ENCODE results near the gene U2AF1L4. TPM values are rescaled to one million over a fixed set of nuclear protein-coding genes. Genes with fewer than 3 reads are reported as not detected.

Gene U2AF1L4, protein sequence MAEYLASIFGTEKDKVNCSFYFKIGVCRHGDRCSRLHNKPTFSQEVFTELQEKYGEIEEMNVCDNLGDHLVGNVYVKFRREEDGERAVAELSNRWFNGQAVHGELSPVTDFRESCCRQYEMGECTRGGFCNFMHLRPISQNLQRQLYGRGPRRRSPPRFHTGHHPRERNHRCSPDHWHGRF
- total RNA-seq = 14.6 TPM
- 10 to 100 TPM; 10.6 to 17.6 (median 14.1) TPM for polyA plus RNA-seq (ENCODE audit: insufficient read depth in 1 of 8, insufficient read length in 8 of 8, low replicate concordance in 1 of 8)
- long read RNA-seq, donor 1, partial matches to known transcripts = 0 of 1 reads
- long read RNA-seq, donor 1, other reads (novel, unspliced or antisense) = 0 of 1 reads
- long read RNA-seq, donor 2 = 0 reads
- long read RNA-seq, donor 3, partial matches to known transcripts = 0 of 1 reads
- long read RNA-seq, donor 3, other reads (novel, unspliced or antisense) = 0 of 1 reads
- long read RNA-seq, donor 4, partial matches to known transcripts = 0 of 4 reads
- long read RNA-seq, donor 4, other reads (novel, unspliced or antisense) = 0 of 4 reads
- long read RNA-seq, donor 5, partial matches to known transcripts = 0 of 3 reads
- long read RNA-seq, donor 5, other reads (novel, unspliced or antisense) = 0 of 3 reads
- long read RNA-seq, donor 6, partial matches to known transcripts = 0 of 3 reads
- long read RNA-seq, donor 6, other reads (novel, unspliced or antisense) = 0 of 3 reads
- long read RNA-seq, donor 7, partial matches to known transcripts = 0 of 3 reads
- long read RNA-seq, donor 7, other reads (novel, unspliced or antisense) = 0 of 3 reads
- long read RNA-seq, donor 8, partial matches to known transcripts = 0 of 2 reads
- long read RNA-seq, donor 8, other reads (novel, unspliced or antisense) = 0 of 2 reads
- long read RNA-seq, donor 9, partial matches to known transcripts = 0 of 1 reads
- long read RNA-seq, donor 9, other reads (novel, unspliced or antisense) = 0 of 1 reads
- long read RNA-seq, donor 10, partial matches to known transcripts = 0 of 2 reads
- long read RNA-seq, donor 10, other reads (novel, unspliced or antisense) = 0 of 2 reads
- long read RNA-seq, donor 11 = 0 reads

DNA sequence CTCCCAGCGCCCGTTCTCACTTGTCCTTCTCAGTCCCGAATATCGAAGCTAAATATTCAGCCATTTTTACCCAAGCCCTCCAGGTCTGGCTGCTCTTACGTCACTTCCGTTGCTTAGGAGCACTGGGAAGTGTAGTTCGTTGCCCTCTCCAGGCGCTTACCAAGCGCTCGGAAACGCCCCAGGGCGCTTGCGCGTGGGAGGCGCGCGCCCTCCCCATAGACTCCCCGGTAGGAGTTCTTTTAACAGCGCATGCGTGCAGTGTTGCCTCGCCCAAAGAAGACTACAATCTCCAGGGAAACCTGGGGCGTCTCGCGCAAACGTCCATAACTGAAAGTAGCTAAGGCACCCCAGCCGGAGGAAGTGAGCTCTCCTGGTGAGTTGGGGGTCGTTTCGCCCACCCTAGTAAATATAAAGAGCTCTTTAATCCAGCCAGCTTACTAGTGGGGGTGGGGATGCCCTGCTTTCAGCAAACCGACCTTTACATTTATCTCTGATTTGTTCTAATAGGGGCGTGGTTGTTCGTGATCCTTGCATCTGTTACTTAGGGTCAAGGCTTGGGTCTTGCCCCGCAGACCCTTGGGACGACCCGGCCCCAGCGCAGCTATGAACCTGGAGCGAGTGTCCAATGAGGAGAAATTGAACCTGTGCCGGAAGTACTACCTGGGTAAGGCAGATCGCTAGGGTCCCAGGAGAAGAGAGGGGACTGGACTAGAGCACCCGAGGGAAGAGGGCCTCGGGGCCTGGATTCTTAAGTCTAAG lies at the start of gene U2AF1L4, which contains the start of gene PSENEN:
TSS of gene U2AF1L4 (minus strand) at position 91 of the 759 bp plus-strand sequence. CDS start at position 64, 27 bp downstream.
TSS of gene PSENEN (plus strand) at position 324 of the 759 bp plus-strand sequence. CDS start at position 604, 280 bp downstream.
- peaks cover 18% of the 10 kb centered on the region for H3K36me3 ChIP-seq (ENCODE audit: control insufficient read depth, insufficient read depth, low read length)
- peak within 1 kb of the TSS; percentile 99 for H3K27ac ChIP-seq (ENCODE audit: low read length)
- H3K9me3 ChIP-seq (replicated peaks; ENCODE audit: control insufficient read depth, low read depth, low read length) = no peaks in the 10 kb centered on the region
- peak; percentile 100 for DNase-seq
- H3K27me3 ChIP-seq (ENCODE audit: control insufficient read depth, insufficient read depth, low read length) = no peaks in the 10 kb centered on the region
- peaks cover 49% of the 10 kb centered on the region for H3K4me1 ChIP-seq (ENCODE audit: control insufficient read depth, insufficient read depth, low read length)
- H3K4me3 ChIP-seq (ENCODE audit: low read length) = peak within 1 kb of the TSS; percentile 92
- under 1% methylated on average over 22 of the region's 40 CpGs for WGBS (ENCODE audit: insufficient coverage)

DNA sequence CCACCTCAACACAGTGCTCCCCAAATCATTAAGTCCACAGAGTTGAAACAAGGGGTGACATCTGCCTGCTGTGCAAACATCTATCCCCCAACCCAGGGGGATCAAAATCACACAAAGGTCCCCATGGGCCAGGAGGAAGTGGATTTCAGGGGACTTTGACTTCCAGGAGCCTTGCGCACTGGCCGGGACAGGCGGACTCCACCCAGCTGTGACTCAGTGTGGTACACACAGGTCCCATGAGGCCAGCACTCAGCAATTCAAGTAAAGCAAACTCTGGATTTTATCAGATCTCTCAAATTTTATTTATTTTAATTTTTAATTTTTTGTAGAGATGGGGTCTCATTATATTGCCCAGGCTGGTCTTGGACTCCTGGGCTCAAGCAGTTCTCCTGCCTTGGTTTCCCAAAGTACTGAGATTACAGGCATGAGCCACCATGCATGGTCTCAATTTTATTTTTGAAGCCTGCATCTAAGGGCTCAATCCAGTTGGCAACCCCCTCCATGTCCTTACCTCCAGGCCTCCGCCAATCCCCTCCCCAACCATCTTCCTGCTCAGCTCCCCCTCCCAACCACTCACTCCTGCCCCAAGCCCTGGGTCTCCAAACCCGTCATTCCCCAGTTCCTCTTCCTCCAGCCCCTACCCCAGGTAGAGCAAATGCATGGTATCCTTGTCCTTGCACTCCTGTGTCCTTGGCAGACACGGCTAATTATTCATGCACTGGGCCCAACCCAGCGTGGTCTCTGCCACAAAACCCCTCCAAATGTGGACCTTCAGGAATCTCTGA lies 48.4 kb upstream of the U2AF1L4 start:
- Histone ChIP-seq H3K4me1 (ENCODE audit: control insufficient read depth, insufficient read depth, low read length) (peaks cover 4% of the 10 kb centered on the region), H3K27ac (ENCODE audit: low read length) (no peak overlapping the region), H3K9me3 (replicated peaks; ENCODE audit: control insufficient read depth, low read depth, low read length) (no peaks in the 10 kb centered on the region), H3K27me3 (ENCODE audit: control insufficient read depth, insufficient read depth, low read length) (peaks cover 31% of the 10 kb centered on the region), H3K36me3 (ENCODE audit: control insufficient read depth, insufficient read depth, low read length) (no peaks in the 10 kb centered on the region), H3K4me3 (ENCODE audit: low read length) (no peak overlapping the region)
- no peak for DNase-seq
- WGBS (ENCODE audit: insufficient coverage) = 76% methylated on average over 6 of the region's 7 CpGs

DNA sequence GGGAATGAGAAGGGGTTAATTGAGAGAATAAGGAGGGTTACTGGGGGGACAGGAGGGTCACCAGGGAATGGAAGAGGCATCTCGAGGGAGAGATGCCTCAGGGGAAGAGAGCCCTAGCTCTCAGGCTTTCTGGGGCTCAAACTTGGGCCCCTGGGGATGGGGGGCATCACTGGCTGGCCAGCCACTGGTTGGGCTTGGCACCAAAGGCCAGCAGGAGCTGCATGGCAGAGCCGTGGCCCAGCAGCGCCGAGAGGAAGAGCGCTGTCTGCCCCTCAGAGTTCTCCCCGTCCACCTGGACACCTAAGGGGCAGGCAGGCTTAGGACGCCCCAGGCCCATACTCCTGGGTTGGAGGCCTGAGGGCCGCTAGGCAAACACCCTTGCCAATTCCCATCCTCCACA lies 47.7 kb upstream of the U2AF1L4 start:
- Histone ChIP-seq H3K4me3 (ENCODE audit: low read length) (no peak overlapping the region), H3K27me3 (ENCODE audit: control insufficient read depth, insufficient read depth, low read length) (peaks cover 25% of the 10 kb centered on the region), H3K36me3 (ENCODE audit: control insufficient read depth, insufficient read depth, low read length) (no peaks in the 10 kb centered on the region), H3K9me3 (replicated peaks; ENCODE audit: control insufficient read depth, low read depth, low read length) (no peaks in the 10 kb centered on the region), H3K4me1 (ENCODE audit: control insufficient read depth, insufficient read depth, low read length) (peaks cover 4% of the 10 kb centered on the region), H3K27ac (ENCODE audit: low read length) (no peak overlapping the region)
- 67% methylated on average over 6 of the region's 8 CpGs for WGBS (ENCODE audit: insufficient coverage)
- no peak for DNase-seq

DNA sequence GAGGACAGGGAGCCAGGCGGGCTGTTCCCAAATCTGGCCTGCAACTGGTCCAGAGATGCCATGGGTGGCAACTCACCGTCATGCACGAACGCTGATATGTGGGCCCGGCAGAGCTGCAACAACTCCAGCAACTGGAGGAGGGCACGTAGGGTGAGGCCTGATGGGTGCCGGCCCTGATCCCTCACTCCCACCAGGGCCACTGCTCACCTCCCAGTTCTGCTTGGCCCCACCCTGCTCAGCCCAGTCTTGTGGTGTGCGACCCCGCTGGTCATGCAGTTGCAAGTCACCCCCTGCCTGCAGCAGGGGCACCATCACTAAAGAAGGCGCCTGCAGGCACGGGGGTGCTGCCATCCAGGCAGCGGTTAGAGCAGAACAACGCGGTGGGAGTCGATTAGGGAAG lies 47.1 kb upstream of the U2AF1L4 start:
- Histone ChIP-seq H3K4me1 (ENCODE audit: control insufficient read depth, insufficient read depth, low read length) (no peaks in the 10 kb centered on the region), H3K9me3 (replicated peaks; ENCODE audit: control insufficient read depth, low read depth, low read length) (no peaks in the 10 kb centered on the region), H3K4me3 (ENCODE audit: low read length) (no peak overlapping the region), H3K27ac (ENCODE audit: low read length) (no peak overlapping the region), H3K36me3 (ENCODE audit: control insufficient read depth, insufficient read depth, low read length) (no peaks in the 10 kb centered on the region), H3K27me3 (ENCODE audit: control insufficient read depth, insufficient read depth, low read length) (peaks cover 21% of the 10 kb centered on the region)
- no peak for DNase-seq
- WGBS (ENCODE audit: insufficient coverage) = 84% methylated on average over 14 of the region's 15 CpGs

DNA sequence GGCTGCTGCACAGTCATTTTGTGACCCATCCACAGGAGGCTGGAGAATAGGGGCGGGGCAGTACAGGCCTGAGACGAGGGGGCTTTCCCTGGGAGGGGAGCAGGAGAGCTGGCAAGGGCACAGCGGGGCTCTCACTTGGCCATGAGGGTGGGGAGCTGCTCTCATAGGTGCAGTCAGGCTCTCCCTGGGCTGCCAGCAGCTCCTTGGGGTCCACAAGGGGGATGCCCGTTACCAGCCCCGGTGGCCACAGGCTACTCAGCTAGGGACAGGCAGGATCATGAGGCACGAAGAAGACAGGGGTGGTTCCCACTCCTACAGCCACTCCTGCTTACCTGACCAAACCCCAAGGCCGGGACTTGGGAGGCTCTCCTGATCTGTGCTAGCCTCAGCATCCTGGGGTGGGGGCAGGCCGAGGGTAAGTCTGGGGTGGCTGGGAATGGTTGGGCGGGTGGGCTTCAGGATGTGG lies 46.6 kb upstream of the U2AF1L4 start:
- Histone ChIP-seq H3K9me3 (replicated peaks; ENCODE audit: control insufficient read depth, low read depth, low read length) (no peaks in the 10 kb centered on the region), H3K4me1 (ENCODE audit: control insufficient read depth, insufficient read depth, low read length) (no peaks in the 10 kb centered on the region), H3K27me3 (ENCODE audit: control insufficient read depth, insufficient read depth, low read length) (peaks cover 16% of the 10 kb centered on the region), H3K27ac (ENCODE audit: low read length) (no peak overlapping the region), H3K36me3 (ENCODE audit: control insufficient read depth, insufficient read depth, low read length) (peaks cover under 1% of the 10 kb centered on the region), H3K4me3 (ENCODE audit: low read length) (no peak overlapping the region)
- no peak for DNase-seq
- WGBS (ENCODE audit: insufficient coverage) = 89% methylated on average over 3 of the region's 9 CpGs

DNA sequence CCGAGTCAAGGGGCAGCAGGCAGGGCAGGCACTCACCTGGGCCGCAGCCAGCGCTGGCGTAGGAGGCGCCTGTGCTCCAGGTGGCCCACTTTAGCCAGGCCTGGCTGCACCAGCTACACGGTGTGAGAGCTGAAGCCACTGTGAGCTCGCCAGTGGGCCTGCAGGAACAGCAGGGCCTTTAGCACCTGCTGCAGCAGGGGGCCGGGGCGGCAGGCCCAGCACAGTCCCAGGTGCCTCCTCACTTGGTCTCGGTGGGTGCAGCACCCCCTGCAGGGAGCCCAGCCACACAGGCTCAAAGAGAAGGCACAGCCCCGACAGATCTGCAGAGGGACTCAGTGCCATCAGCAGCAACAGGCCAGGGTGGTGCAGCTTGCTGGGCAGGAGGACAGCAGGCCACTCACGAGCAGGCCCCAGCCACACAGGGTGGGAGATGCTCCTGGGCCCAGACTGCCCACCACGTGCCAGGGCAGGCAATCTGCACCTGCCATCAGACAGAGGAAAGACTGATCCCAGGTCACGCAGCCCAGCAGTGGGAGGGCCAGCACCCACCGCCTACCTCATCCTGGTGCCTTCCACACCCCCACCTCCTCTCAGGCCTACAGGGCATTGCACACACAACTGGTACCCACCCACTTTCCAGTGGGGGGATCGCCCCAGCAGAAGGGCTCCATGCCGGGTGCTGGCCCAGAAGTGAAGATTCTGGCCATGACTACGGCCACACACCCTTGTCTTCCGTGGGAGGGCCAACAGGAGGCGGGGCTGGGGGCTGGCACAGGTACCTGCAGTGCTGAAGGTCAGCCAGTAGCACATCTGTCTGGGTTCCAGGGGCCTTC lies 46.0 kb upstream of the U2AF1L4 start:
- Histone ChIP-seq H3K36me3 (ENCODE audit: control insufficient read depth, insufficient read depth, low read length) (peaks cover 2% of the 10 kb centered on the region), H3K27ac (ENCODE audit: low read length) (no peak overlapping the region), H3K9me3 (replicated peaks; ENCODE audit: control insufficient read depth, low read depth, low read length) (no peaks in the 10 kb centered on the region), H3K4me1 (ENCODE audit: control insufficient read depth, insufficient read depth, low read length) (no peaks in the 10 kb centered on the region), H3K4me3 (ENCODE audit: low read length) (no peak overlapping the region), H3K27me3 (ENCODE audit: control insufficient read depth, insufficient read depth, low read length) (peaks cover 10% of the 10 kb centered on the region)
- WGBS (ENCODE audit: insufficient coverage) = 56% methylated on average over 19 of the region's 20 CpGs
- DNase-seq = no peak

DNA sequence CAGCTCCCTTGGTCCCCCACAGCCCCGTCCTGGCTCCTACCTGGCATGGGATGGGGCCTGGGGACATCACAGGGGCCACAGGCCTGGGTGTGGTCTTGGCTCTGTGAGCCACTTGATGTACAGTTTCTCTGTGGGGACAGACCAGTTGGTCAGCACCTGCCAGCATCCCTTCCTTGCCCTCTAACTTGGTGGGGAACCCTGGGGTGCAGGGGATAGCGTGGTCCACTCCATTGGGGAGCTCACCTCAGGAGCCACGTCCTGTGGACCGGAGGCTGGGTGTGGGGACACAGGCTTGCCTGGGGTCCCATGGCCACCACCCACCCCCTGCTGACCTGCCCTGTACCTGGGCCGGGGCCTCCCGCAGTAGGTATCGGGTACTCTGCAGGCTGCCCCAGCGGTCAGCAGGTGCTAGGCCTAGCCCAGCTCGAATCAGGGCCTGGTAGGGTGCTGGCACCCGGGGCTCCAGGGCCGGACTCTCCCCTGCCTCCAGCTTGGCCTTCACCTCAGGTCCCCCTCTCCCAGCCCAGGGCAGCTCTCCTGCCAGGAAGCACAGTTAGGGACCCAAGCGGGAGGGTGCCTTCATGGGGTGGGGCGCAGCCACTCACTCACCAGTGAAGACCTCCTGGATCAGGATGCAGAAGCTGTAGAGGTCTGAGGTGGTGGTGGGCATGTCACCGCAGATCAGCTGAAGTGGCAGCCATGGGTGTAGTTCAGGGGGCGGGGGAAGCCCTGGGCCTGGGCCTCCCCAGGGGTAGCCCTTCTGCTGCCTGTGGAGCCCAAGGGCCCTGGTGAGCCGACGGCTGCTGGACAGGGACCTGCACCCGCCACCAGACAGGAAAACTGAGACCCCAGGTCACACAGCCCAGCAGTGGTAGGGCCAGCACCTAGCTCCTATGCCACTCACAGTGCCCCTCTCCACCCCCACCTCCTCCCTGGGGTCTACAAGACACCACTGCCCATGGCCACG lies 45.0 kb upstream of the U2AF1L4 start:
- no peaks in the 10 kb centered on the region for H3K9me3 ChIP-seq (replicated peaks; ENCODE audit: control insufficient read depth, low read depth, low read length)
- no peak overlapping the region for H3K27ac ChIP-seq (ENCODE audit: low read length)
- 85% methylated on average over 16 of the region's 19 CpGs for WGBS (ENCODE audit: insufficient coverage)
- H3K4me3 ChIP-seq (ENCODE audit: low read length) = no peak overlapping the region
- peaks cover under 1% of the 10 kb centered on the region for H3K27me3 ChIP-seq (ENCODE audit: control insufficient read depth, insufficient read depth, low read length)
- no peaks in the 10 kb centered on the region for H3K4me1 ChIP-seq (ENCODE audit: control insufficient read depth, insufficient read depth, low read length)
- no peak for DNase-seq
- H3K36me3 ChIP-seq (ENCODE audit: control insufficient read depth, insufficient read depth, low read length) = peaks cover 4% of the 10 kb centered on the region

Measured in muscle of leg (tissue), 16 donors.